NOMO-1 treated with dmso at 0.1 percent for 144 hours (cell line): ENCODE results near the gene SIGLEC10.
"Not testable (repeated sequence)": the region's sequence is repeated elsewhere in the genome, so short reads cannot be mapped to it uniquely, and the experiment has no call there.

Source experiments
- DNase-seq: peaks from one replicate; lab custom pipeline; 2025; ENCODE audit not compliant: unreplicated experiment; lab: John Stamatoyannopoulos, UW

SIGLEC10 gene

GRCh38 chr19:51440052-51440451, 22.6 kb upstream of the SIGLEC10 start:
- DNase-seq: no peak

- no peak for DNase-seq
Observed at GRCh38 chr19:51439021-51439465, 21.6 kb upstream of the SIGLEC10 start.

DNA sequence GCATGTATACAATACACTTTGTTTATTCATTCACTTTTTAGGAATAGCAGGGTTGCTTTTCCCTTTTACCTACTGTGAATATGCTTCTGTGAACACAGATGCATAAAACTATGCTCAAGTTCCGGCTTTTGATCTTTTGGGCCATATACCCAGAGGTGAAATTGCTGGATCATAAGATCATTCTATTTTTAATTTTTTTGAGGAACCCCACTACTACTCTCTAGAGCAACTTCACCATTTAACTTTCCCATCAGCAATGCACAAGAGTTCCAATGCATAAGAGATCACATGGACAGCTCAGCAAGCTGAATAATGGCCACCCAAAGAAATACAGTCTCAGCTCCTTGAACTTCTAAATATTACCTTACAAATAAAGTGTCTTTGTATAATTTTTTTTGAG, 17.0 kb upstream of the SIGLEC10 start:
- DNase-seq: no peak

DNA sequence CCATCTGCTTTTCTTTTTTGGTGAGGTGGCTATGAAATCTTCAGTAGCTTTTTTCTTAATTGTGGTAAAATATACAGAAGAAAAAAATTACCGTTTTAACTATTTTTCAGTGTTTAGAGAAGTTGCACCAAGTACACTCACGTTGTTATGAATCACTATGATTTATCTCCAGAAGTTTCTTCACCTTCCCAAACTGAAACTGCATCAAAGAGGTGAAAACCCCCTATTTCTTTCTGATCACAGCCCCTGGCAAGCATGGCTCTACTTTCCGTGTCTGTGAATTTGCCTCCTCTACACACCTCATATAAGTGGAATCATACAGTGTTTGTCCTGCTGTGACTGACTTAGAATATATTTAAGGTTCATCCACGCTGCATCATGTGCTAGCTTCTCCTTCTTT, 15.6 kb upstream of the SIGLEC10 start:
- DNase-seq: no peak

DNA sequence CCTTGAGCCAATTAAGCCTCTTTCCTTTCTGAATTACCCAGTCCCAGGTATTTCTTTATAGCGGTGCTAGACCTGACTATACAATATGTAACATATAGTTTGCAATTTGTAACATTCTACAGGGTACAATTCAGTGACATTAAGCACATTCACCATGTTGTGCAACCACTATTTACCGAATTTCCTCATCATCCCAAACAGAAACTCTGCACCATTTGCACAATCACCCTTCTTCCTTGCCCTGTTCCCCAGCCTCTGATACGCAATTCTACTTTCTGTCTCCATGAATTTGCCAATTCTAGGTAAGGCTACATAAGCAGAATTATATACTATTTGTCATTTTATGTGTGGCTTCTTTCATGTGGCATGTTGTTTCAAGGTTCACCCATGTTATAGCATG, 13.7 kb upstream of the SIGLEC10 start:
- DNase-seq: peak; percentile 62

DNA sequence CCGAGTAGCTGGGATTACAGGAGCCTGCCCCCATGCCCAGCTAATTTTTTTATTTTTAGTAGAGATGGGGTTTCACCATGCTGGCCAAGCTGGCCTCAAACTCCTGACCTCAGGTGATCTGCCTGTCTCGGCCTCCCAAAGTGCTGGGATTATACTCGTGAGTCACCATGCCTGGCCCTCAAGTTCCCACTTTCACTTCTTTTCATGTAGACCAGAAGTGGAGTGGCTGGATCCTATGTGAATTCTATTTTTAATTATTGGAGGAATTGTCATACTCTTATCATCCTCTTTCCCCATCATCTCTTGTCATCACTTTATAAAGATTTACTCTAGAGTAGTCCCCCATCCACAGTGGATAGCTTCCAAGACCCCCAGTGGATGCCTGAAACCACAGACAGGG, 12.8 kb upstream of the SIGLEC10 start:
- no peak for DNase-seq

GRCh38 chr19:51427201-51427600, 9.8 kb upstream of the SIGLEC10 start:
- DNase-seq: no peak

DNA sequence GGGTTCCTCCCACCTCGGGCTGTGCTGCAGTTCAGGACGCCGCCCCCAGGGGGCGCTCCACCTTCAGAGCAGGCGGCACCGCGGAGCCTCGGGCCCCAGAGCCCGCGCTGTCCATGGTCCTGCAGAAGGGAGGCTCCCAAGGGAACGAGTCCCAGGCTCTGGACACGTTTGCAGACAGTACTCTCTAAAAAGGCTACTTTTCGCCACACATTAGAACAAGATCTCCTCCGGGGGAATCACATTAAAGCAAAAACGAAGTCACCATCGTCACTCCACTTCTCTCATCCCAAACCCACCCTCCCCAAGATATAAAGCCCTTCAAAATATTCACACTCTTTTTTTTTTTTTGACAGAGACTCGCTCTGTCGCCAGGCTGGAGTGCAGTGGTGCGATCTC, 4.6 kb upstream of the SIGLEC10 start:
- peak; percentile 87 for DNase-seq

DNA sequence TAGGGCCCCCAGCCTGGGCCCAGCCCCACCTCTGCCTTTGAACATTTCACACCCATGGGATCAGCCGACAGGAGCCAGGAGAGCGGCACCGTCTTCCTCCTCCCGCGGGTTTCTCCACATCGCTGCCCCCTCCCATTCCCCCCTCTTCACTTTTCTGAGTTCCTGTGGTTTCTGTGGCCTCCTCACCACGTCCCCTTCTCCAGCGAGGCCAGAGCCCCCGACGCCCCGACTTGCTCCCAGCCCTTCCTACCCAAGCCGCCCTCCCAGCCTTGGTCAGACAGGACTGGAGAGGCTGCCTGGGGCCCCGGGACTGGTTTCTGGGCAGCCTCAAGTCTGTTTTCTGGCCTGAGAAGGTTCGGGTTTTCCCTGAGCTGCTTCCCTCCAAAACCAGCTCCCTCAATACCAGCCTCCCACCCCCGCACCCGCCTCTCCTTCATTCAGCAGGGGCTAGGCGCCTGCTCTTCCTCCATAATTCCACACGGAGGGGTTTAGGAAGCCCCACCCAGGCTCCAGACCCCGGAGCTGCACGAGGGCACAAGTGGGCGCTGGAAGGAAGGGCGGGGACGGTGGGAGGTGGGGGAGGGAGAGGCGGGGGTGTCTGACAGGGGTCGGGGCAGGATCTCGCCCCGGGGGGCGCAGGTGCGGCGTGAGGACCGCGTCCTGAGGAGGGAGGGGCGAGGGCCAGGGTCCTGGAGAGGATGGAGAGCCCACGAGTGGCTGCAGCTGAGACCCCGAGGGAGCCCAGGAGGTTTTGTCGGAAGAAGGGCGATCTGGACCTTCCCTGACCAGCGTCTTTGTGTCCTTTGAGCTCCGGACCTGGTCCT, 4.0 kb upstream of the SIGLEC10 start:
- DNase-seq: no peak

GRCh38 chr19:51420511-51420910, 3.1 kb upstream of the SIGLEC10 start:
- DNase-seq: not testable (repeated sequence)

GRCh38 chr19:51418707-51419106, 1.3 kb upstream of the SIGLEC10 start:
- DNase-seq: no peak

- DNase-seq: no peak
Observed at GRCh38 chr19:51417810-51418157, 342 bp upstream of the SIGLEC10 start.

DNA sequence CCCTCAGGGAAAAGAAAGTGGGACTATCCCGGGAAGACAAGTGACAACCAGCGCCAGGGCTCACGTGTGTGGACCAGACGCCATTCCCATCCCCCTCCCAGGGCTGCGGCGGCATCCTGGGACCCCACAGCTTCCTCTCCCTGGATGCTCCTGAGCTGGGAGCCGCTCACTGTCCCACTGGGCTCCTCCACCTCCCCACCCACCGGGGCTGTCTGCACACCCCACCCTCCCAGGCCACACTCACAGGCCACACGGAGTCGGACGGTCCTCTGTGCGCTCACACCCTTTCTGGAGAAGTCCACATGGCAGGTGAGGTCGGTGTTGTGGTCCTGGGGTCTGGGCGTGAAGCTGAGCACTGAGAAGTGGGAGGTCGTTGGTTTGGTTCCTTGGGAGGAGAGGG, 1.0 kb downstream of the SIGLEC10 start:
- not testable (repeated sequence) for DNase-seq

- DNase-seq: no peak
Observed at GRCh38 chr19:51415187-51415586, 2.3 kb downstream of the SIGLEC10 start.

DNA sequence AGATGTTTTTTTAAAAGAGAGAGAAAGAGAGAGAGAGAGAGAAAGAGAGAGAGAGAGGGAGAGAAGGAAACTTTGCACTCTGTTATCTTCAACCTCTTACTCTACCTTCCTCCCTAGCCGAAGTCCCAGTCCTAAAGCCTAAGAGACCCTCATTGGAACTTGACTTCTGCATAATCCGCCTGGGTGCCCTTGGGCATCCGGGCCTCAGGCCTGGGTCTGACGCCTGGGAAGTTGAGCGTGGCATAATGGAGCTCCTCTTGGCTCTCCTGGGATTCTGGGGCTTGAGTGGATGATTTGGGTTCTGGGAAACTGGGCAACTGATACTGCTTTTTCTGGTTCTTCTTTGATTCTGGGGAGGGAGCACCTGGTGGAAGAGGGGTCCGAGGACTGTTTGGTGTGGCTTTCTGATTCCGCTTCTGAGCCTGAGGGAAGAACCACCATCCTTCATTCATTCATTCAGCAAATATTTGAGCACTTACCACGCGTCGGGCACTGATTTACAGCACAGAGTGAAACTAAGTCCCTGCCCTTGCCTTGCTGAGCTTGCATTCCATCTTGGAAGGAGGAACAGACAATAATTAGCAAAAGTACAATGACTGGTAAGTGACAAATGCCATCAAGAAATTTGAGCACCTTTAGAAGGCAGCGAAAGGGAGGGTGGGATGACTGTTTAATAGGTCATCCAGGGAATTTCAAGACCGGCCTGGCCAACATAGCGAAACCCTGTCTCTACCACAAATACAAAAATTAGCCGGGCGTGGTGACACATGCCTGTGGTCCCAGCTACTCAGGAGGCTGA, 6.3 kb downstream of the SIGLEC10 start:
- DNase-seq: no peak

- DNase-seq: peak; percentile 80
Observed at GRCh38 chr19:51407511-51408131, 9.8 kb downstream of the SIGLEC10 start.

DNA sequence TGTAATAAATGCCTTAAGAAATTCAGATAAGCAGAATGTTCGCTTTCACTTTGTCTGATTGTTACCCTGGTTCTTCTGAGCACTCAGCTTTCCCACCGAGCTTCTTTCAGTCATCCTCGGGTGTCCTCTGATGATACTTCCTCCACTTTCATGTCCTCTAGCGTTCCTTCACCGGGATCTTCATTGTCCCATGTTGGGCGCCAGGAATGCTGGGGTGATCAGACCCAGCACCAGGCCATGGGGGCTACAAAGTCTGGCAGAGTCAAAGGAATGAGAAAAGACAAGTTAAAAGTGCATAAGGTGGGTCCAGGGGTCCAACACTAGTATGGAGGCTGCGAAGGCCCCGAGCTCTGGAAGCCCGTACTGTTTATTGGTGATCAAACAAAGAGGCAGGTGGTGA, 15.3 kb downstream of the SIGLEC10 start:
- DNase-seq: no peak

DNA sequence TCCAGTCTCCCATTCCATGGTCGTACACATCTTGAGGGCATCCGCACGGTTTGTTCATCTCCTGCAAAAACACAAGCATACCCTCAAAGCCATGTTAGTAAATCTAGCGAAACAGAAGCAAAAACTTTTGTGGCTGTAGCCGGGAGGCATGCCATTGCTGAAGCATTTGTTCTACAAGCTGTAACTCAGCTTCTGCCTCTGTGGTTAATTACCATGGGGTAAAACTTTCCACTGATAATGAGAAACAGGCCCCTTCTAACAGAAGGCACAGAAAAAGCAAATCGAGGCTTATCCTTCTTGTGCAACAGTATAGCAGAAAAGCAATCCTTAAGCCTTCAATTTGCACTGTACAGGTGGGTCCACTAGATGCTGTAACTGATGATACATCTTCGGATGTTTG, 17.5 kb downstream of the SIGLEC10 start:
- not testable (repeated sequence) for DNase-seq

GRCh38 chr19:51399231-51399630, 18.2 kb downstream of the SIGLEC10 start:
- no peak for DNase-seq

DNA sequence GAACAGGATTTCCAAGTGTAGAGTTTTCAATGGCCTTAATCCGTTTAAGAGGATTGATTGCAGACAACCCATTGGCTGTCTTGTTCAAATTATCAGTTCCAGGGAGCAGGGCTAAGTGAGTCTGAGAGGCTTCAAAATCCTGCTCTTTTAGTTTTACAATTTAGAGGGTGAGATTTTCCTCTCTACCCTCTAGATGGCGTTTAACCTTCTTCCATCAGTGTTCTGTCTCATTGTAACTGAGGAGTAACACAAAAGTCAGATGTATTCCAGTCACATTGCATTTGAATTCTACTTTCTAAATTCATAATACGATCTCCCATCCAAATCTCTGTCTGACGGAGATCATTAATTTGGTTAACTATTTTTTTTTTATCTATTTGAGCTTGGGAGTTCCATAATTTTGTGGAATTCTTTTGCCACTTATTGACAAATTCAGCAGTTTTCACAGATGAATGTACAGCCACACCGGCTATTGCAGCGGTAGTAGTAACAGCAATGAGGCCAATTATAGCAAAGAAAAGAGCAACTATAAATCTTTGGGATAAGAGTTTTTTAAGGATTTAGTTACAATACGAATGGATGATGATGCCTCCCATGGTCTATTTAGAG, 19.2 kb downstream of the SIGLEC10 start:
- DNase-seq: no peak

DNA sequence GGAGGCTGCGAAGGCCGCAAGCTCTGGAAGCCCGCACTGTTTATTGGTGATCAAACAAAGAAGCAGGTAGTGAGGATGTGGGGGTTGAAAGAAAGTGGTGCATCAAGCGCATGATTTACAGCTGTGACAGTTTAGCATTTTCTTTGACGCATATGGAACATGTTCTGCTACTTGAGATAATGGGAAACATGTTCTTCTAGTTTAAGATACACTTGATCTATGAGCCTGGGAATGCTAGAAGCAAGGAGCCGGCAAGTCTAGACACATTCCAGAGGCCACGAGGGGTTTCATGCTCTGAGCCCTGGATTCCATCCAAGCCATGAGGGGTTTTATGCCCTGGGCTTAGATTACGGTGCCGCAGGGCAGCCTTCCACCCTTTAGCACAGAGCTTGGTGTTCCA, 20.0 kb downstream of the SIGLEC10 start:
- not testable (repeated sequence) for DNase-seq
